HCT116 (cell line): ENCODE measurements around the gene LRRC32. TPM values are rescaled to one million over a fixed set of nuclear protein-coding genes. Genes with fewer than 3 reads are reported as not detected.

ENCODE experiments used
- ATAC-seq: fragments of 200-7000 bp; cut with Tn5 transposase; 2 replicates; pipeline ENCODE4 v1.9.1; 2020; ENCODE audit warnings: mild to moderate bottlenecking, moderate library complexity
- BruUV-seq: library from RNA; stranded (reverse); fragments of 400-500 nt; replicated peaks from 2 replicates; lab custom pipeline; 2021; lab: Mats Ljungman, UMichigan
- CTCF ChIA-PET: fragments of 300-600 bp; sonication (Branson Sonifier 250); formaldehyde crosslinking; loops from one replicate; lab custom pipeline; 2021; ENCODE audit warnings: antibody characterized with exemption; lab: Charles Lee
- POLR2A ChIA-PET: fragments of 300-600, 350-600 bp; sonication (Branson Sonifier 250); formaldehyde crosslinking; loops from one replicate; lab custom pipeline; 2021; ENCODE audit warnings: antibody characterized with exemption; lab: Charles Lee
- RAD21 ChIA-PET, 2 experiments: fragments of 300-600 bp; sonication (Branson Sonifier 250); formaldehyde crosslinking; loops; one replicate each; lab custom pipeline; 2023; ENCODE audit warnings: low total read pairs in 2 of 2; ENCODE audit not compliant: uncharacterized antibody in 2 of 2, unreplicated experiment in 2 of 2, low non-redundant PET in 1 of 2; lab: Charles Lee
- DNase-seq: peaks from one replicate; pipeline ENCODE4 v3.0.0-alpha.2; 2010; ENCODE audit warnings: low read depth, low spot score
- H2AFZ ChIP-seq: fragments of 200-600 bp; shearing (Covaris generic), sonication (generic); 2 replicates; pipeline ENCODE4 v1.6.1; 2017; ENCODE audit warnings: low read depth, mixed run types, mixed read lengths, antibody characterized with exemption, low read length; ENCODE audit not compliant: poor library complexity, severe bottlenecking
- H3K27ac ChIP-seq: 2 replicates; pipeline ENCODE4 v1.5.1; 2012; ENCODE audit warnings: low read depth, low read length
- H3K27me3 ChIP-seq: fragments of 200-600 bp; sonication (generic); 2 replicates; pipeline ENCODE4 v1.6.1; 2016; ENCODE audit warnings: mixed run types, low read length, mixed read lengths; ENCODE audit not compliant: insufficient read depth
- H3K36me3 ChIP-seq, 2 experiments: fragments of 200-500 bp in 1 of 2; fragments of 200-600 bp in 1 of 2; sonication (Bioruptor generic) in 1 of 2; sonication (generic) in 1 of 2; 2 replicates each; pipeline versions ENCODE4 v1.5.1 to v1.6.1; 2014 to 2016; ENCODE audit warnings: low read length in 2 of 2, inconsistent platforms in 1 of 2, mixed read lengths in 1 of 2, mixed run types in 1 of 2; ENCODE audit not compliant: insufficient read depth in 2 of 2, control insufficient read depth in 1 of 2
- H3K4me1 ChIP-seq, 2 experiments: fragments of 200-600 bp in 1 of 2; sonication (generic) in 1 of 2; 2 replicates each; pipeline versions ENCODE4 v1.5.1 to v1.6.1; 2012 to 2017; ENCODE audit warnings: low read length in 2 of 2, inconsistent platforms in 1 of 2, mild to moderate bottlenecking in 1 of 2, mixed read lengths in 1 of 2, mixed run types in 1 of 2, moderate library complexity in 1 of 2; ENCODE audit not compliant: insufficient read depth in 2 of 2, control insufficient read depth in 1 of 2
- H3K4me2 ChIP-seq: fragments of 200-600 bp; sonication (generic); 2 replicates; pipeline ENCODE4 v1.6.1; 2017; ENCODE audit warnings: mixed run types, low read length, mixed read lengths
- H3K4me3 ChIP-seq, 2 experiments: fragments of 200-600 bp in 1 of 2; sonication (generic) in 1 of 2; replicated peaks in 1 of 2; 2 replicates each; pipeline ENCODE4 v1.5.1; 2011 to 2016; ENCODE audit warnings: low read length in 2 of 2, control low read depth in 1 of 2, low read depth in 1 of 2, mild to moderate bottlenecking in 1 of 2, mixed read lengths in 1 of 2, mixed run types in 1 of 2
- H3K79me2 ChIP-seq: fragments of 200-600 bp; sonication (generic); 2 replicates; pipeline ENCODE4 v1.6.1; 2017; ENCODE audit warnings: mild to moderate bottlenecking, mixed run types, low read length, moderate library complexity, mixed read lengths; ENCODE audit not compliant: insufficient read depth
- H3K9ac ChIP-seq: fragments of 200-600 bp; sonication (generic); 2 replicates; pipeline ENCODE4 v1.6.1; 2016; ENCODE audit warnings: low read length, mixed read lengths
- H3K9me2 ChIP-seq: fragments of 200-600 bp; sonication (generic), shearing (Covaris generic); 2 replicates; pipeline ENCODE4 v1.6.1; 2017; ENCODE audit warnings: mixed run types, mild to moderate bottlenecking, moderate library complexity; ENCODE audit not compliant: insufficient read depth
- H3K9me3 ChIP-seq, 2 experiments: fragments of 200-500 bp in 1 of 2; fragments of 200-600 bp in 1 of 2; sonication (Bioruptor generic) in 1 of 2; sonication (generic) in 1 of 2; 2 replicates each; pipeline ENCODE4 v1.6.1; 2014 to 2017; ENCODE audit warnings: low read length in 2 of 2, mixed read lengths in 2 of 2, inconsistent platforms in 1 of 2, low read depth in 1 of 2, mild to moderate bottlenecking in 1 of 2, mixed run types in 1 of 2, moderate library complexity in 1 of 2; ENCODE audit not compliant: control insufficient read depth in 1 of 2, insufficient read depth in 1 of 2
- H4K20me1 ChIP-seq: fragments of 200-600 bp; sonication (generic), shearing (Covaris generic); 2 replicates; pipeline ENCODE4 v1.6.1; 2017; ENCODE audit warnings: mixed run types, mild to moderate bottlenecking, moderate library complexity; ENCODE audit not compliant: insufficient read depth
- ATF3 ChIP-seq: IDR thresholded peaks from 2 replicates; pipeline ENCODE4 v1.6.1; 2012
- CBX3 ChIP-seq: IDR thresholded peaks from 2 replicates; pipeline ENCODE4 v1.6.1; 2012; ENCODE audit warnings: low read depth
- CEBPB ChIP-seq: IDR thresholded peaks from 2 replicates; pipeline ENCODE4 v1.6.1; 2012; ENCODE audit warnings: low read depth
- CTCF ChIP-seq, 3 experiments: fragments of 200-600 bp in 1 of 3; sonication (generic) in 1 of 3; IDR thresholded peaks in 2 of 3; conservative IDR thresholded peaks in 1 of 3; 2 replicates each; pipeline ENCODE4 v1.5.1; 2012 to 2017; ENCODE audit warnings: low read depth in 2 of 3, low read length in 2 of 3, antibody characterized with exemption in 1 of 3, borderline replicate concordance in 1 of 3, control low read depth in 1 of 3, mild to moderate bottlenecking in 1 of 3, mixed read lengths in 1 of 3, mixed run types in 1 of 3, moderate library complexity in 1 of 3; ENCODE audit not compliant: insufficient read depth in 1 of 3
- EGR1 ChIP-seq: IDR thresholded peaks from 2 replicates; pipeline ENCODE4 v1.6.1; 2012; ENCODE audit warnings: low read depth
- ELF1 ChIP-seq: IDR thresholded peaks from 2 replicates; pipeline ENCODE4 v1.6.1; 2012; ENCODE audit warnings: low read depth, borderline replicate concordance
- EZH2phosphoT487 ChIP-seq: fragments of 200-600 bp; IDR thresholded peaks from 2 replicates; pipeline ENCODE4 v1.6.1; 2018; ENCODE audit warnings: antibody characterized with exemption, borderline replicate concordance
- FOSL1 ChIP-seq: IDR thresholded peaks from 2 replicates; pipeline ENCODE4 v1.6.1; 2012; ENCODE audit warnings: low read depth
- POLR2AphosphoS5 ChIP-seq: IDR thresholded peaks from 2 replicates; pipeline ENCODE4 v1.6.1; 2011; ENCODE audit warnings: mild to moderate bottlenecking, low read depth, low read length, moderate library complexity
- RAD21 ChIP-seq: IDR thresholded peaks from 2 replicates; pipeline ENCODE4 v1.6.1; 2012; ENCODE audit warnings: low read depth, mild to moderate bottlenecking
- REST ChIP-seq: IDR thresholded peaks from 2 replicates; pipeline ENCODE4 v1.6.1; 2012; ENCODE audit warnings: low read depth
- SIN3A ChIP-seq: IDR thresholded peaks from 2 replicates; pipeline ENCODE4 v1.6.1; 2012; ENCODE audit warnings: low read depth
- SP1 ChIP-seq: IDR thresholded peaks from 2 replicates; pipeline ENCODE4 v1.6.1; 2012; ENCODE audit warnings: low read depth
- SRF ChIP-seq: IDR thresholded peaks from 2 replicates; pipeline ENCODE4 v1.6.1; 2012; ENCODE audit warnings: low read depth
- intact Hi-C: fragments of 100-400 bp; cut with micrococcal nuclease; formaldehyde crosslinking; loops from 2 replicates; pipeline ENCODE4 v1.10.0; 2022
- total RNA-seq: library from RNA; stranded (reverse); gene quantifications from one replicate; pipeline ENCODE4 v1.2.1, GENCODE V29; 2021; ENCODE audit not compliant: unreplicated experiment

Gene LRRC32
- total RNA-seq, 1 experiment from 2014 or later, result 0.54 TPM

- Histone ChIP-seq H4K20me1 (no peaks in the 10 kb centered on the region), H3K79me2 (no peaks in the 10 kb centered on the region), H3K4me3 (no peak overlapping the region), H3K9ac (no peak overlapping the region), H3K9me3 (no peaks in the 10 kb centered on the region), H3K4me1 (peaks cover 3 to 9% of the 10 kb centered on the region in 2 experiments), H2AFZ (no peak overlapping the region), H3K9me2 (no peaks in the 10 kb centered on the region), H3K4me2 (no peak overlapping the region), H3K36me3 (no peaks in the 10 kb centered on the region), H3K27ac (no peak overlapping the region), H3K27me3 (no peaks in the 10 kb centered on the region)
- intact Hi-C loops, result no loop called here
- no peak for TF ChIP-seq REST
- no peak for TF ChIP-seq POLR2AphosphoS5
- no peak for TF ChIP-seq CBX3
- TF ChIP-seq CEBPB, result no peak
- TF ChIP-seq SP1, result no peak
- no peak for TF ChIP-seq EZH2phosphoT487
- TF ChIP-seq ELF1, result no peak
- TF ChIP-seq EGR1, result no peak
- no peak for TF ChIP-seq RAD21
- no peak for TF ChIP-seq FOSL1
- no peak for TF ChIP-seq SIN3A
- no peak for TF ChIP-seq ATF3
- TF ChIP-seq SRF, result no peak
- no peak for TF ChIP-seq CTCF (IDR thresholded peaks at IDR 0.05 in 2 of 3, conservative IDR thresholded peaks at IDR 0.05 in 1 of 3; ENCODE audit: borderline replicate concordance in 1 of 3, insufficient read depth in 1 of 3, low read depth in 2 of 3, low read length in 2 of 3)
- ChIA-PET RAD21 (no interaction called here), CTCF (interaction anchor here (1.8 kb wide), 1 partner anchor 14 kb away, joined by 9 read pairs; no protein-coding TSS in a partner anchor), POLR2A (no interaction called here)
- BruUV-seq, result no TSS peak
- ATAC-seq (no peak), DNase-seq (no peak)
These were observed 36.8 kb upstream of the LRRC32 start for GRCh38 chr11:76707293-76707825.
